ENCODE measurements around the gene CLEC11A. TPM values are rescaled to one million over a fixed set of nuclear protein-coding genes. Genes with fewer than 3 reads are reported as not detected.
A peak's percentile ranks its signal among the peaks of the same experiment; 100 is the strongest.
"Not testable (repeated sequence)": the region's sequence is repeated elsewhere in the genome, so short reads cannot be mapped to it uniquely, and the experiment has no call there.

Gene CLEC11A
- total RNA-seq, 1 experiment from 2014 or later = 1.1 TPM

DNA sequence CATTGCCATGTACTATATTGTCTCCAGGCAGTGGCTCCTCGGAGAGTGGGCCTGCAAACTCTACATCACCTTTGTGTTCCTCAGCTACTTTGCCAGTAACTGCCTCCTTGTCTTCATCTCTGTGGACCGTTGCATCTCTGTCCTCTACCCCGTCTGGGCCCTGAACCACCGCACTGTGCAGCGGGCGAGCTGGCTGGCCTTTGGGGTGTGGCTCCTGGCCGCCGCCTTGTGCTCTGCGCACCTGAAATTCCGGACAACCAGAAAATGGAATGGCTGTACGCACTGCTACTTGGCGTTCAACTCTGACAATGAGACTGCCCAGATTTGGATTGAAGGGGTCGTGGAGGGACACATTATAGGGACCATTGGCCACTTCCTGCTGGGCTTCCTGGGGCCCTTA, 47.7 kb downstream of the CLEC11A start:
- POLR2A ChIA-PET = no interaction called here
- intact Hi-C loops (cut with micrococcal nuclease; ENCODE audit: unreplicated experiment) = no loop called here
- TF ChIP-seq, protein P1, sequence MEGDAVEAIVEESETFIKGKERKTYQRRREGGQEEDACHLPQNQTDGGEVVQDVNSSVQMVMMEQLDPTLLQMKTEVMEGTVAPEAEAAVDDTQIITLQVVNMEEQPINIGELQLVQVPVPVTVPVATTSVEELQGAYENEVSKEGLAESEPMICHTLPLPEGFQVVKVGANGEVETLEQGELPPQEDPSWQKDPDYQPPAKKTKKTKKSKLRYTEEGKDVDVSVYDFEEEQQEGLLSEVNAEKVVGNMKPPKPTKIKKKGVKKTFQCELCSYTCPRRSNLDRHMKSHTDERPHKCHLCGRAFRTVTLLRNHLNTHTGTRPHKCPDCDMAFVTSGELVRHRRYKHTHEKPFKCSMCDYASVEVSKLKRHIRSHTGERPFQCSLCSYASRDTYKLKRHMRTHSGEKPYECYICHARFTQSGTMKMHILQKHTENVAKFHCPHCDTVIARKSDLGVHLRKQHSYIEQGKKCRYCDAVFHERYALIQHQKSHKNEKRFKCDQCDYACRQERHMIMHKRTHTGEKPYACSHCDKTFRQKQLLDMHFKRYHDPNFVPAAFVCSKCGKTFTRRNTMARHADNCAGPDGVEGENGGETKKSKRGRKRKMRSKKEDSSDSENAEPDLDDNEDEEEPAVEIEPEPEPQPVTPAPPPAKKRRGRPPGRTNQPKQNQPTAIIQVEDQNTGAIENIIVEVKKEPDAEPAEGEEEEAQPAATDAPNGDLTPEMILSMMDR (IDR thresholded peaks at IDR 0.05; ENCODE audit: insufficient read depth in 1 of 2, low read depth in 1 of 2, low read length in 1 of 2, severe bottlenecking in 1 of 2, unreplicated experiment in 1 of 2) = no peak
- no TSS peak for BruUV-seq (replicated peaks)
- H3K36me3 Mint-ChIP-seq (ENCODE audit: insufficient read depth, unreplicated experiment) = no peaks in the 10 kb centered on the region
- H3K27me3 Mint-ChIP-seq (ENCODE audit: insufficient read depth, unreplicated experiment) = peaks cover 7% of the 10 kb centered on the region
- no peaks in the 10 kb centered on the region for H3K4me1 Mint-ChIP-seq (ENCODE audit: low read depth, unreplicated experiment)
- H3K4me3 Mint-ChIP-seq (ENCODE audit: unreplicated experiment) = no peak overlapping the region
- no peaks in the 10 kb centered on the region for H3K4me1 ChIP-seq
- H3K4me3 ChIP-seq (ENCODE audit: low read depth, low read length) = no peak overlapping the region
- H3K9me3 ChIP-seq = no peaks in the 10 kb centered on the region
- no peaks in the 10 kb centered on the region for H3K36me3 ChIP-seq (ENCODE audit: control insufficient read depth, insufficient read depth, low read length)
- H3K9me3 Mint-ChIP-seq (ENCODE audit: unreplicated experiment) = no peaks in the 10 kb centered on the region
- no peak for DNase-seq
- CTCF ChIA-PET = interaction anchor here (0.6 to 0.7 kb wide), 2 partner anchors 48 to 215 kb away, joined by 3 to 4 read pairs; no protein-coding TSS in a partner anchor
- H3K27me3 ChIP-seq (replicated peaks; ENCODE audit: control insufficient read depth, insufficient read depth, low read length) = no peaks in the 10 kb centered on the region
- H3K27ac Mint-ChIP-seq (ENCODE audit: unreplicated experiment) = no peak overlapping the region

DNA sequence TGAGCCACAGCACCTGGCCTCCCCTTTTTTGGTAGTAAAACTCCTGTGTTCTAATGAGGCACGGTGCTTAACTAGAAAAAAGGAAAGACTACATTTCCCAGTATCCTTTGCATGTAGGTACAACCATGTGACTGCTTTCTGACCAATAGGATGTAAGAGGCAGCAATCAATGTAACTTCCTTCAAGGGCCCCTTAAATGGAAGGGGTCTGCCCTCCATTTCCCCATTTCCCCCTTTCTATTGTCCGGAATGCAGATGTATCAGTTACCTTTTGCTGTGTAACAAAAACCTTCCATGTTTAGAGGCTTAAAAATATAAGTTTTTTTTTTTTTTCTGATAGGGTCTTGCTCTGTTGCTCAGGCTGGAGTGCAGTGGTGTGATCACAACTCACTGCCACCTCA, 49.3 kb downstream of the CLEC11A start:
- intact Hi-C loops (cut with micrococcal nuclease; ENCODE audit: unreplicated experiment) = no loop called here
- Mint-ChIP-seq H3K9me3 (ENCODE audit: unreplicated experiment) (no peaks in the 10 kb centered on the region), H3K27me3 (ENCODE audit: insufficient read depth, unreplicated experiment) (peaks cover 11% of the 10 kb centered on the region), H3K4me1 (ENCODE audit: low read depth, unreplicated experiment) (no peaks in the 10 kb centered on the region), H3K4me3 (ENCODE audit: unreplicated experiment) (no peak overlapping the region), H3K36me3 (ENCODE audit: insufficient read depth, unreplicated experiment) (no peaks in the 10 kb centered on the region), H3K27ac (ENCODE audit: unreplicated experiment) (no peak overlapping the region)
- POLR2A ChIA-PET = no interaction called here
- H3K4me3 ChIP-seq (ENCODE audit: low read depth, low read length) = no peak overlapping the region
- H3K4me1 ChIP-seq = no peaks in the 10 kb centered on the region
- 0 out of 2 replicates have a peak, but pooled peaks cover 4% of the 10 kb centered on the region for H3K9me3 ChIP-seq
- TF ChIP-seq, protein P1 (IDR thresholded peaks at IDR 0.05; ENCODE audit: insufficient read depth in 1 of 2, low read depth in 1 of 2, low read length in 1 of 2, severe bottlenecking in 1 of 2, unreplicated experiment in 1 of 2) = no peak
- no TSS peak for BruUV-seq (replicated peaks)
- no peaks in the 10 kb centered on the region for H3K36me3 ChIP-seq (ENCODE audit: control insufficient read depth, insufficient read depth, low read length)
- DNase-seq = peak in 1 of 2 experiments; percentile 13
- H3K27me3 ChIP-seq (replicated peaks; ENCODE audit: control insufficient read depth, insufficient read depth, low read length) = no peaks in the 10 kb centered on the region
- CTCF ChIA-PET = no interaction called here

DNA sequence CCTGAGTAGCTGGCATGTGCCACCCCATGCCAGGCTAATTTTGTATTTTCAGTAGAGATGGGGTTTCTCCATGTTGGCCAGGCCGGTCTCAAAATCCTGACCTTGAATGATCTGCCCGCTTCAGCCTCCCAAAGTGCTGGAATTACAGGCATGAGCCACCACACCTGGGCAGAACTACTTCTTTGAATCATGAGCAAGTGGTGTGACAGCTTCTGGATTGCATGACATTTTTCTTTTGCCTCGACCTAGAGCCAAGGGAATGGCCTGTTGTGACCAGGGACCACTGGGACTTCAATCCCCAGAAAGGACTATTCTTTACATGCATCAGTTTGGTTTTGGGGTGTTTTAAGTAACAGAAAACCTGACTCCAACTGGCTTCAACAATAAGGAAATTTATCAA, 49.7 kb downstream of the CLEC11A start:
- POLR2A ChIA-PET = interaction anchor here (0.6 kb wide), 1 partner anchor 18 kb away, joined by 3 read pairs; no protein-coding TSS in a partner anchor
- not testable (repeated sequence) for BruUV-seq (replicated peaks)

DNA sequence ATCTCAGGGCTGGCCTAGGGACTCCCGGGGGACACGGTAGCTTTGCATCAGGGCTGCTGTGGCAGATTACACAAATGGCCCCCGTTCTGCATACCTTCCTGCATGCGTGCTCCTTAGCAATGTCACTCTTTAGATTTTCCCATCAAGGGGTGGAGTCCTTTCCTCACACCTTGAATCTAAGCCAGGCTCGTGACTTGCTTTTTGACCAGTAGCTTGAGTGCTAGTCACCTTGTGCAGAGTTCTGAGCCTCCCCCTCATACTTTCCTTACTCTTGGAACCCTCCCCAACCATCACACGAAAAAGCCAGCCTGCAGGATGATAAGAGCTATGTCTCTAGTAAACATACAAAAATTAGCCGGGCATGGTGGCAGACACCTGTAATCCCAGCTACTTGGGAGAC, 50.3 kb downstream of the CLEC11A start:
- H3K9me3 Mint-ChIP-seq (ENCODE audit: unreplicated experiment); H3K27ac Mint-ChIP-seq (ENCODE audit: unreplicated experiment); H3K4me3 ChIP-seq (ENCODE audit: low read depth, low read length); DNase-seq; H3K36me3 Mint-ChIP-seq (ENCODE audit: insufficient read depth, unreplicated experiment); intact Hi-C loops (cut with micrococcal nuclease; ENCODE audit: unreplicated experiment); H3K36me3 ChIP-seq (ENCODE audit: control insufficient read depth, insufficient read depth, low read length); H3K9me3 ChIP-seq; H3K27me3 ChIP-seq (replicated peaks; ENCODE audit: control insufficient read depth, insufficient read depth, low read length); H3K4me3 Mint-ChIP-seq (ENCODE audit: unreplicated experiment); H3K4me1 ChIP-seq; H3K4me1 Mint-ChIP-seq (ENCODE audit: low read depth, unreplicated experiment); BruUV-seq (replicated peaks): not testable (repeated sequence)
- ChIA-PET CTCF (interaction anchor here (0.8 kb wide), 1 partner anchor 113 kb away, joined by 4 read pairs; no protein-coding TSS in a partner anchor), POLR2A (interaction anchor here (0.6 kb wide), 1 partner anchor 18 kb away, joined by 3 read pairs; no protein-coding TSS in a partner anchor)
- peaks cover 17% of the 10 kb centered on the region for H3K27me3 Mint-ChIP-seq (ENCODE audit: insufficient read depth, unreplicated experiment)

More for the DNA sequence above, 49.7 kb downstream of the CLEC11A start:
- H3K9me3 Mint-ChIP-seq (ENCODE audit: unreplicated experiment); H3K27ac Mint-ChIP-seq (ENCODE audit: unreplicated experiment); H3K36me3 ChIP-seq (ENCODE audit: control insufficient read depth, insufficient read depth, low read length); H3K9me3 ChIP-seq; H3K4me1 Mint-ChIP-seq (ENCODE audit: low read depth, unreplicated experiment); H3K4me3 ChIP-seq (ENCODE audit: low read depth, low read length); DNase-seq; H3K4me1 ChIP-seq; H3K27me3 ChIP-seq (replicated peaks; ENCODE audit: control insufficient read depth, insufficient read depth, low read length); H3K36me3 Mint-ChIP-seq (ENCODE audit: insufficient read depth, unreplicated experiment); H3K4me3 Mint-ChIP-seq (ENCODE audit: unreplicated experiment); intact Hi-C loops (cut with micrococcal nuclease; ENCODE audit: unreplicated experiment): not testable (repeated sequence)
- H3K27me3 Mint-ChIP-seq (ENCODE audit: insufficient read depth, unreplicated experiment) = peaks cover 12% of the 10 kb centered on the region
- CTCF ChIA-PET = interaction anchor here (0.8 kb wide), 1 partner anchor 112 kb away, joined by 4 read pairs; no protein-coding TSS in a partner anchor

Other genes starting within 250 kb of the CLEC11A start
- gene EMC10, start 246.9 kb upstream of the CLEC11A start, total RNA-seq (2022) = 42.9 and 46.3 TPM in 2 replicates
- 1.4 and 1.5 TPM in 2 replicates for gene GARIN5A, start 246.5 kb upstream of the CLEC11A start, total RNA-seq (2022)
- 27.7 and 27.9 TPM in 2 replicates for gene JOSD2, start 212.2 kb upstream of the CLEC11A start, total RNA-seq (2022)
- not detected in 2 replicates for gene ASPDH, start 209.5 kb upstream of the CLEC11A start, total RNA-seq (2022)
- gene LRRC4B, start 154.9 kb upstream of the CLEC11A start, total RNA-seq (2022) = 0.30 and 0.54 TPM in 2 replicates
- 0.41 and 0.70 TPM in 2 replicates for gene SYT3, start 83.5 kb upstream of the CLEC11A start, total RNA-seq (2022)
- gene C19orf81, start 73.9 kb upstream of the CLEC11A start, total RNA-seq (2022) = 0.41 TPM in 1 of 2 replicates, not detected in the other
- gene SHANK1, start 3.6 kb upstream of the CLEC11A start, total RNA-seq (2022) = not detected in 2 replicates
- not detected in 2 replicates for gene GPR32, start 47.1 kb downstream of the CLEC11A start, total RNA-seq (2022)
- gene ACP4, start 67.1 kb downstream of the CLEC11A start, total RNA-seq (2022) = not detected in 2 replicates
- 0.73 and 1.1 TPM in 2 replicates for gene KLK1, start 100.4 kb downstream of the CLEC11A start, total RNA-seq (2022)
- not detected in 2 replicates for gene KLK15, start 110.2 kb downstream of the CLEC11A start, total RNA-seq (2022)
- not detected in 2 replicates for gene KLK3, start 131.6 kb downstream of the CLEC11A start, total RNA-seq (2022)
- gene KLK2, start 150.1 kb downstream of the CLEC11A start, total RNA-seq (2022) = not detected in 2 replicates
- gene KLK4, start 188.0 kb downstream of the CLEC11A start, total RNA-seq (2022) = not detected in 2 replicates
- gene KLK5, start 229.7 kb downstream of the CLEC11A start, total RNA-seq (2022) = not detected in 2 replicates
- 1.3 and 1.5 TPM in 2 replicates for gene KLK6, start 246.2 kb downstream of the CLEC11A start, total RNA-seq (2022)